ENCODE measurements around the gene PRKCQ.

DNA sequence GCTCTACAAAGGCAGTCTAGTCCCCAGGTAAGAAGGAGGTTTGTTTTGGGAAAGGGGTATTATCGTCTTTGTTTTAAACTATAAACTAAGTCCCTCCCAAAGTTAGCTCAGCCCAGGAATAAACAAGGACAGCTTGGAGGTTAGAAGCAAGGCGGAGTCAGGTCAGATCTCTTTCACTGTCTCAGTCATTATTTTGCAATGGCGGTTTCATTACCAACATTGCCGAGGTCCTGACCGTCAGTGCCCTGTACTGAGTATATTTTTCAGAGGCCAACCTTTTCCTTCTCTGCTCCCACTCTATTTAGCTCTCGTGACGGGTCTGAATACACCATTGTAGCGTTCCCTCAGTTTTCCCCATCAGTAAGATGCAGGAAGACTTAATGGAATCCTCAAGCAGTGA is 184.5 kb downstream of the PRKCQ start:
- TF ChIP-seq ZBTB21 (CRISPR knock-in tag; IDR thresholded peaks at IDR 0.05) (no peak), ZKSCAN5 (CRISPR knock-in tag; IDR thresholded peaks at IDR 0.05) (no peak), EP300 (IDR thresholded peaks at IDR 0.05; ENCODE audit: low read depth in 2 of 2, low read length in 2 of 2) (no peak), EP300 (CRISPR knock-in tag; IDR thresholded peaks at IDR 0.05; ENCODE audit: borderline replicate concordance) (no peak), KMT2A (CRISPR knock-in tag; IDR thresholded peaks at IDR 0.05) (no peak), MIER2 (CRISPR knock-in tag; IDR thresholded peaks at IDR 0.05) (no peak), CREM (IDR thresholded peaks at IDR 0.05) (no peak), CREM (CRISPR knock-in tag; IDR thresholded peaks at IDR 0.05) (no peak), ZNF12 (CRISPR knock-in tag; IDR thresholded peaks at IDR 0.05) (no peak), ZNF660 (CRISPR knock-in tag; IDR thresholded peaks at IDR 0.05; ENCODE audit: borderline replicate concordance, low read depth) (no peak), NR1H2 (CRISPR knock-in tag; IDR thresholded peaks at IDR 0.05; ENCODE audit: borderline replicate concordance, low read depth) (no peak)
- TF ChIP-seq, protein P1, sequence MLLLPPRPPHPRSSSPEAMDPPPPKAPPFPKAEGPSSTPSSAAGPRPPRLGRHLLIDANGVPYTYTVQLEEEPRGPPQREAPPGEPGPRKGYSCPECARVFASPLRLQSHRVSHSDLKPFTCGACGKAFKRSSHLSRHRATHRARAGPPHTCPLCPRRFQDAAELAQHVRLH (CRISPR knock-in tag; IDR thresholded peaks at IDR 0.05; ENCODE audit: borderline replicate concordance, low read depth) = no peak
- TF ChIP-seq, protein P2, sequence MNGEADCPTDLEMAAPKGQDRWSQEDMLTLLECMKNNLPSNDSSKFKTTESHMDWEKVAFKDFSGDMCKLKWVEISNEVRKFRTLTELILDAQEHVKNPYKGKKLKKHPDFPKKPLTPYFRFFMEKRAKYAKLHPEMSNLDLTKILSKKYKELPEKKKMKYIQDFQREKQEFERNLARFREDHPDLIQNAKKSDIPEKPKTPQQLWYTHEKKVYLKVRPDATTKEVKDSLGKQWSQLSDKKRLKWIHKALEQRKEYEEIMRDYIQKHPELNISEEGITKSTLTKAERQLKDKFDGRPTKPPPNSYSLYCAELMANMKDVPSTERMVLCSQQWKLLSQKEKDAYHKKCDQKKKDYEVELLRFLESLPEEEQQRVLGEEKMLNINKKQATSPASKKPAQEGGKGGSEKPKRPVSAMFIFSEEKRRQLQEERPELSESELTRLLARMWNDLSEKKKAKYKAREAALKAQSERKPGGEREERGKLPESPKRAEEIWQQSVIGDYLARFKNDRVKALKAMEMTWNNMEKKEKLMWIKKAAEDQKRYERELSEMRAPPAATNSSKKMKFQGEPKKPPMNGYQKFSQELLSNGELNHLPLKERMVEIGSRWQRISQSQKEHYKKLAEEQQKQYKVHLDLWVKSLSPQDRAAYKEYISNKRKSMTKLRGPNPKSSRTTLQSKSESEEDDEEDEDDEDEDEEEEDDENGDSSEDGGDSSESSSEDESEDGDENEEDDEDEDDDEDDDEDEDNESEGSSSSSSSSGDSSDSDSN (CRISPR knock-in tag; IDR thresholded peaks at IDR 0.05) = no peak
- TF ChIP-seq, protein P3, sequence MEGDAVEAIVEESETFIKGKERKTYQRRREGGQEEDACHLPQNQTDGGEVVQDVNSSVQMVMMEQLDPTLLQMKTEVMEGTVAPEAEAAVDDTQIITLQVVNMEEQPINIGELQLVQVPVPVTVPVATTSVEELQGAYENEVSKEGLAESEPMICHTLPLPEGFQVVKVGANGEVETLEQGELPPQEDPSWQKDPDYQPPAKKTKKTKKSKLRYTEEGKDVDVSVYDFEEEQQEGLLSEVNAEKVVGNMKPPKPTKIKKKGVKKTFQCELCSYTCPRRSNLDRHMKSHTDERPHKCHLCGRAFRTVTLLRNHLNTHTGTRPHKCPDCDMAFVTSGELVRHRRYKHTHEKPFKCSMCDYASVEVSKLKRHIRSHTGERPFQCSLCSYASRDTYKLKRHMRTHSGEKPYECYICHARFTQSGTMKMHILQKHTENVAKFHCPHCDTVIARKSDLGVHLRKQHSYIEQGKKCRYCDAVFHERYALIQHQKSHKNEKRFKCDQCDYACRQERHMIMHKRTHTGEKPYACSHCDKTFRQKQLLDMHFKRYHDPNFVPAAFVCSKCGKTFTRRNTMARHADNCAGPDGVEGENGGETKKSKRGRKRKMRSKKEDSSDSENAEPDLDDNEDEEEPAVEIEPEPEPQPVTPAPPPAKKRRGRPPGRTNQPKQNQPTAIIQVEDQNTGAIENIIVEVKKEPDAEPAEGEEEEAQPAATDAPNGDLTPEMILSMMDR (CRISPR knock-in tag; IDR thresholded peaks at IDR 0.05) = no peak

All from HepG2 (cell line).